ENCODE measurements around the gene AREL1. TPM values are rescaled to one million over a fixed set of nuclear protein-coding genes. Genes with fewer than 3 reads are reported as not detected.

AREL1 gene
- total RNA-seq, 2 donors from 2014 or later: 57.3 to 62.4 TPM

- Mint-ChIP-seq H3K27ac (peak overlapping the region in 1 of 2 donors; percentile 88), H3K4me3 (peak overlapping the region; percentile 19), H3K9me3 (no peaks in the 10 kb centered on the region), H3K4me1 (ENCODE audit: low read depth in 2 of 2) (peaks cover 59 to 64% of the 10 kb centered on the region in 2 donors), H3K27me3 (peaks cover 14 to 24% of the 10 kb centered on the region in 2 donors), H3K36me3 (no peaks in the 10 kb centered on the region)
- no peak for ATAC-seq
- DNase-seq (ENCODE audit: low spot score): no peak
Observed at GRCh38 chr14:74614508-74615495, 98.1 kb downstream of the AREL1 start.

DNA sequence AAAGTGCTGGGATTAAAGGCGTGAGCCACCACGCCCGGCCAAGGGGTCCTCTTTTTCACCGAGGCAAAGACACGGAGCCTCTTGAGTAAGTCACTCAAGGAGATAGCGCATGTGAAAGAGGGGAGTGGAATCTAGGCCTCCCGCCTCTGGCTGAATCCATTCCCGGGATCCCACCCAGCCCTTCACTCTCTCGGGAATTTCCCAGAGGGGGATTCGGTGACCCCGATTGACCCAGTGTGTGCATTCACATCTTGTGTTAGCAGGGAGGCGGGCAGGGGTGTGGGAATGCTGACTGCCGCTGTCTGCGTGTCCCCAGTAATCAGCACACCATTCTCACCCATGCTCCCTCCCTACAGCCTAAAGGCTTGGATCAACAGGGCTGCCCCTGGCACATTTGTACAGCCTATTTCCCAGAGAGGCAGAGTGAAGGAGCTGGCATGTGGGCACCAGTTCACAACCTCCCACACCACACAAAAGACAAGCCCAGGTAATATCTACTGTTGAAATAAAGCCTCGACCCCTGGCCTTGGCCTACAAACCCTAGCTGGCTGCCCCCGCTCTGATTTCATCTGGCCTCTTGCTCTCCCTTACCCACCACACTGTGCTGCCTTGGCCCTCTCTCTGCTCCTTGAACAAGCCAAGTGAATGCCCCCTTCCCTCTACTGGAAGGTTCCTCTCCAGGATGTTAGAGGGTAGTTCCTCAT lies 99.5 kb downstream of the AREL1 start:
- H3K4me1 Mint-ChIP-seq (ENCODE audit: low read depth in 2 of 2): peaks cover 55 to 58% of the 10 kb centered on the region in 2 donors
- no peaks in the 10 kb centered on the region for H3K36me3 Mint-ChIP-seq
- ATAC-seq: no peak
- no peaks in the 10 kb centered on the region for H3K9me3 Mint-ChIP-seq
- H3K27ac Mint-ChIP-seq: peak overlapping the region; percentile 49 to 61
- DNase-seq (ENCODE audit: low spot score): no peak
- peaks cover 14 to 26% of the 10 kb centered on the region in 2 donors for H3K27me3 Mint-ChIP-seq
- H3K4me3 Mint-ChIP-seq: peak overlapping the region; percentile 67

- Mint-ChIP-seq H3K27ac (no peak overlapping the region), H3K4me1 (ENCODE audit: low read depth in 2 of 2) (peaks cover 46 to 49% of the 10 kb centered on the region in 2 donors), H3K36me3 (no peaks in the 10 kb centered on the region), H3K4me3 (peak overlapping the region; percentile 68), H3K27me3 (peaks cover 15 to 26% of the 10 kb centered on the region in 2 donors), H3K9me3 (no peaks in the 10 kb centered on the region)
- DNase-seq (ENCODE audit: low spot score) (peak; percentile 85), ATAC-seq (peak; percentile 92)
Observed at GRCh38 chr14:74612350-74613021, 100.4 kb downstream of the AREL1 start.

DNA sequence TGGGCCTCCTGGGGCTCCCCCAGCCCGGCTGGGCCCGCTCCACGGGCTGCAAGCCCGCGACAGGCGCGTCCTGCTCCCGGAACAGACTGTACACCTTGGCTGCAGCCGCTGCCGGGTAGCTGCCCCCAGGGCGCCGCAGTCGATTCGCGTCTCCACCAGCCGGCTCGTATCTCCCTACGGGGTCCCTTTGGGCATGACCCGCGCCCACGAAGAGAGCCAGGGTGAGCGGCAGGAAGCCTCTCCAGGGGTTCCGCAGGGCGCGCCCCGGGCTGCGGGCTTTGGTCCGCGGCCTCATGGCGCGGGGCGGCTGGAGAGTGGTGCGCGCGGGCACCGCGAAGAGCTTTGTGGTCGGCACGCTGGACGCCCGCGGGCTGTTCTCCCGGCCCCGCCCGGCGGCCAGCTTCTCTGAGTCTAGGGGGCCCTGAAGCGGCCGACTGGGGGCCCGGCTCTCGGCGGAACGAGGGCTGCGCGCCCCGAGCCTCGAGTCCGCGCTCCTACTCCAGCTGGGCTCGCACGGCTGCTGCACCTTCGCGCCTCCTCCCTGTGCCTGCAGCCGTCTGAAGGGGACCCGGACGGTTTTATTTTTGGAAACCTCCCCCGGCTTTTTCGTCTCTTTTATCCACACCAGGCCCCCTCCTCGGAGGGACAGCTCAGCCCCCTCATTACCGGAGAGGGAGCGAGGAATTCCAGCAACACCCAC lies 101.1 kb downstream of the AREL1 start, which contains the start of gene LTBP2:
LTBP2 (minus strand) TSS at position 588 of the 700 bp plus-strand sequence; CDS start at position 295, 293 bp downstream.
- no peaks in the 10 kb centered on the region for H3K9me3 Mint-ChIP-seq
- no peaks in the 10 kb centered on the region for H3K36me3 Mint-ChIP-seq
- H3K27ac Mint-ChIP-seq: no peak within 1 kb of the TSS
- H3K4me3 Mint-ChIP-seq: peak within 1 kb of the TSS; percentile 68
- peaks cover 19 to 29% of the 10 kb centered on the region in 2 donors for H3K27me3 Mint-ChIP-seq
- DNase-seq (ENCODE audit: low spot score) (no peak), ATAC-seq (no peak)
- H3K4me1 Mint-ChIP-seq (ENCODE audit: low read depth in 2 of 2): peaks cover 43 to 45% of the 10 kb centered on the region in 2 donors

Other genes starting within 250 kb of the AREL1 start
- 10 to 100 TPM; 12.7 to 24.8 TPM for gene NPC2, start 219.8 kb downstream of the AREL1 start, total RNA-seq
- gene ISCA2, start 219.3 kb downstream of the AREL1 start, total RNA-seq: 10 to 100 TPM; 20.6 to 22.8 TPM
- under 1 TPM; 0.55 to 0.73 TPM for gene LTBP2, start 100.8 kb downstream of the AREL1 start, total RNA-seq
- 10 to 100 TPM; 45.2 to 55.8 TPM for gene FCF1, start 64 bp upstream of the AREL1 start, total RNA-seq
- gene YLPM1, start 50.2 kb upstream of the AREL1 start, total RNA-seq: 10 to 100 TPM; 53.6 to 74.8 TPM
- 1 to 10 TPM in 1 of 2 donors, under 1 TPM in 1; 0.56 to 1.5 TPM for gene PROX2, start 163.1 kb upstream of the AREL1 start, total RNA-seq
- 100 to 1,000 TPM; 127 to 136 TPM for gene DLST, start 168.8 kb upstream of the AREL1 start, total RNA-seq
- 10 to 100 TPM; 10.0 to 12.8 TPM for gene RPS6KL1, start 210.2 kb upstream of the AREL1 start, total RNA-seq
- not detected for gene PGF, start 242.5 kb upstream of the AREL1 start, total RNA-seq

Measured in natural killer cell treated with Interleukin-12 subunit alpha and Interleukin-12 subunit beta and Interleukin-15 and Interleukin-18, amount 100 ng/mL, for 72 hours (primary cell).